Adrenal gland (tissue), 12 donors: Measurements from ENCODE around the gene DMD. TPM values are rescaled to one million over a fixed set of nuclear protein-coding genes. Genes with fewer than 3 reads are reported as not detected.

ENCODE experiments used
- DNase-seq, 7 donors: peaks; one replicate each; pipeline ENCODE4 v3.0.0-alpha.2; 2019 to 2020
- H3K27ac ChIP-seq, 5 donors: fragments of 200-600 bp; sonication (generic) in 4 of 5; 1 replicate in 3 of 5; 2 replicates in 2 of 5; pipeline versions ENCODE4 v1.5.1 to v1.8.0; 2016 to 2020; ENCODE audit warnings: mild to moderate bottlenecking in 1 of 5
- H3K27me3 ChIP-seq: fragments of 200-600 bp; 2 replicates; pipeline ENCODE4 v1.8.0; 2021
- H3K36me3 ChIP-seq, 2 donors: fragments of 200-600 bp; replicated peaks in 1 of 2; 1 replicate in 1 of 2; 2 replicates in 1 of 2; pipeline versions ENCODE4 v1.5.1 to v1.8.0; 2018 to 2022
- H3K4me1 ChIP-seq, 2 donors: fragments of 200-600 bp; replicated peaks in 1 of 2; 1 replicate in 1 of 2; 2 replicates in 1 of 2; pipeline versions ENCODE4 v1.5.1 to v1.8.0; 2018 to 2021
- H3K4me3 ChIP-seq, 4 donors: fragments of 200-600 bp; sonication (generic) in 3 of 4; one replicate each; pipeline ENCODE4 v1.5.1; 2016 to 2018
- H3K9me3 ChIP-seq, 3 donors: fragments of 200-600 bp; sonication (generic) in 1 of 3; replicated peaks in 1 of 3; 1 replicate in 2 of 3; 2 replicates in 1 of 3; pipeline versions ENCODE4 v1.5.1 to v1.8.0; 2016 to 2021
- POLR2A ChIP-seq, 2 donors: fragments of 450-650 bp; IDR thresholded peaks; one replicate each; pipeline ENCODE4 v1.6.1; 2017; ENCODE audit warnings: antibody characterized with exemption in 2 of 2, mild to moderate bottlenecking in 2 of 2, moderate library complexity in 1 of 2
- WGBS, 4 donors: extraction: QIAGEN DNeasy Blood & Tissue Kit in 2 of 4; methylation state at CpG; one replicate each; pipeline versions ENCODE4 v1.1.5 to v1.1.7; 2013 to 2017; 5-methylcytosine and 5-hydroxymethylcytosine counted together
- intact Hi-C, 2 donors: fragments of 100-400 bp; cut with DNase I; formaldehyde crosslinking; loops; one replicate each; pipeline versions ENCODE4 v1.14.1 to v1.15.0; 2022 to 2023
- polyA plus RNA-seq, 3 donors: library from polyadenylated mRNA; stranded (reverse); fragments of 200-250 nt in 2 of 3; fragments of 350-450 nt in 1 of 3; fragmentation: Illumina TruSeq in 1 of 3; extraction: RNeasy Lipid Tissue Mini Kit (QIAGEN cat#74804) in 1 of 3; gene quantifications; one replicate each; pipeline ENCODE4 v1.2.3, GENCODE V29; 2013 to 2014
- total RNA-seq, 9 donors: library from RNA; depleted of rRNA in 4 of 9; stranded (reverse); fragments of >200 nt in 4 of 9; fragments of 120-200 nt in 1 of 9; fragmentation: NEBNext Ultra II Directional in 1 of 9; extraction: Animal tissue kit (Norgen Biotek cat#: 25700) in 1 of 9; gene quantifications; one replicate each; pipeline versions ENCODE4 v1.1.0 to v1.2.4, GENCODE V29; 2013 to 2023
- TF ChIP-seq, protein P1 (sequence below), 6 experiments: fragments of 450-650 bp in 4 of 6; fragments of 200-600 bp in 2 of 6; sonication (generic) in 1 of 6; IDR thresholded peaks; 1 replicate in 5 of 6; 2 replicates in 1 of 6; pipeline versions ENCODE4 v1.5.1 to v1.8.0; 2016 to 2021; ENCODE audit warnings: antibody characterized with exemption in 6 of 6, mild to moderate bottlenecking in 2 of 6, moderate library complexity in 1 of 6
- donor health status: healthy with polysubstance abuse.
- donor health status: Bipolar disorder and iron deficiency.
- donor health status: DM: yes; HTN: yes; CAD: no.
- donor health status: DM: no; HTN: no; CAD: no.
- donor health status: DM: no; HTN: no; CAD: no.
- donor health status: DM: yes; HTN: yes; CAD: no.

The DMD gene
- total and polyA plus RNA-seq, 12 donors, result 14.6 to 89.7 (median 36.2) TPM

DNA sequence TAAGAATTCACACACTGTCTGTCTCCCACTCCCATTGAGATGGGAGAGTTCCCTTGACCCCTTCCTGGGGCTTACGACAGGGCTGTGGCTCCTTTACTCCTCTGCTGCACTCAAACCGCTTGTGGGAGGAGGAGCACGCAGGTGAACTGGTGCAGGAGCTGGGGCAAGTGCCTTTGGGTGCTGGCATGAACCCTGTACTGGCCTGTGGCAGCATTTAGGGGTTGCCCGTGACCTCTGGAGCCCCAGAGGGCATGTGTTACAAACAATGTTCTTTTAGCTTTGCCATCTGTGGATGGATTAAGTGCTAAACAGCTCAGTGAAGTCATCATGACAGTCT, 2117.7 kb downstream of the DMD start:
- no peak for DNase-seq
- H3K27ac ChIP-seq, result no peak overlapping the region
- H3K36me3 ChIP-seq, result no peaks in the 10 kb centered on the region
- peaks cover 9% of the 10 kb centered on the region for H3K27me3 ChIP-seq
- WGBS, 4 donors, result 54 to 98% (median 68%) methylated on average over 4 of the region's 4 CpGs; no CpG with 5 or more reads in 1 of the 4 donors
- H3K4me3 ChIP-seq, result no peak overlapping the region
- intact Hi-C loops, result no loop called here
- no peaks in the 10 kb centered on the region for H3K9me3 ChIP-seq
- TF ChIP-seq, protein P1, sequence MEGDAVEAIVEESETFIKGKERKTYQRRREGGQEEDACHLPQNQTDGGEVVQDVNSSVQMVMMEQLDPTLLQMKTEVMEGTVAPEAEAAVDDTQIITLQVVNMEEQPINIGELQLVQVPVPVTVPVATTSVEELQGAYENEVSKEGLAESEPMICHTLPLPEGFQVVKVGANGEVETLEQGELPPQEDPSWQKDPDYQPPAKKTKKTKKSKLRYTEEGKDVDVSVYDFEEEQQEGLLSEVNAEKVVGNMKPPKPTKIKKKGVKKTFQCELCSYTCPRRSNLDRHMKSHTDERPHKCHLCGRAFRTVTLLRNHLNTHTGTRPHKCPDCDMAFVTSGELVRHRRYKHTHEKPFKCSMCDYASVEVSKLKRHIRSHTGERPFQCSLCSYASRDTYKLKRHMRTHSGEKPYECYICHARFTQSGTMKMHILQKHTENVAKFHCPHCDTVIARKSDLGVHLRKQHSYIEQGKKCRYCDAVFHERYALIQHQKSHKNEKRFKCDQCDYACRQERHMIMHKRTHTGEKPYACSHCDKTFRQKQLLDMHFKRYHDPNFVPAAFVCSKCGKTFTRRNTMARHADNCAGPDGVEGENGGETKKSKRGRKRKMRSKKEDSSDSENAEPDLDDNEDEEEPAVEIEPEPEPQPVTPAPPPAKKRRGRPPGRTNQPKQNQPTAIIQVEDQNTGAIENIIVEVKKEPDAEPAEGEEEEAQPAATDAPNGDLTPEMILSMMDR (IDR thresholded peaks at IDR 0.05), result no peak
- TF ChIP-seq POLR2A (IDR thresholded peaks at IDR 0.05), result no peak
- H3K4me1 ChIP-seq, result no peaks in the 10 kb centered on the region

DNA sequence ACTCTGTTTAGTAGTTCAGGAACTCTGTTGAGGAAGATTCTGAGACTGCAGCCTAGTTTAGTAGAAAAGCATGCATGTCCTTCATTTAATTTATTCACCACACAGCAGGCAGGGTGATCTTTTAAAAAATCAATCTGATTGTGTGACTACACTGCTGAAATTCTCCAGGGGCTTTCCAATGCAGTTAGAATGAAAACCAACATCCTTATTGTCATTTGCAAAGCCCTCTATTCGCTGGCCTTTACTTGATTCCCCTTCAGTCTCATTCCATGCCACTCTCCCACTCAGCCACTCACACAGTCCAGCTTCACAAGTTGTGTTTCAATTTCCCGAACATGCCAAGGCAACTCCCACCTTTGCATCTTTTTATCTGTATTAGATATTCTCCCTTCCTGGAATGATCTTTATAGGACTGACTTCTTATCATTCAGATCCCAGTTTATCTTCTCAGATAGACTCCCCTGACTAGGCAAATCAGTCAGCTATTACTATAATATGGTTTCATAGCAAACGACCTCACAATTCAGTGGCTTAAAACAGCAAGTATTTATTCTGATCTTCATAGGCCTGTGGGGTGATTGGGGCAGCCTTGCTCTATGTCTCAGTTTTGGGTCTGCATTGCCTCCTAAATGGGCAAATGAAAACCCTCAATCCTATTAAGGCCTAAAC, 2118.2 kb downstream of the DMD start:
- Histone ChIP-seq H3K9me3 (no peaks in the 10 kb centered on the region), H3K36me3 (no peaks in the 10 kb centered on the region), H3K27me3 (peaks cover 9% of the 10 kb centered on the region), H3K4me1 (no peaks in the 10 kb centered on the region), H3K4me3 (no peak overlapping the region), H3K27ac (no peak overlapping the region)
- no peak for TF ChIP-seq POLR2A (IDR thresholded peaks at IDR 0.05)
- TF ChIP-seq, protein P1 (IDR thresholded peaks at IDR 0.05), result no peak
- intact Hi-C loops, result no loop called here
- DNase-seq, result no peak
- WGBS, 4 donors, result 57 to 66% (median 62%) methylated on average over 3 of the region's 3 CpGs

DNA sequence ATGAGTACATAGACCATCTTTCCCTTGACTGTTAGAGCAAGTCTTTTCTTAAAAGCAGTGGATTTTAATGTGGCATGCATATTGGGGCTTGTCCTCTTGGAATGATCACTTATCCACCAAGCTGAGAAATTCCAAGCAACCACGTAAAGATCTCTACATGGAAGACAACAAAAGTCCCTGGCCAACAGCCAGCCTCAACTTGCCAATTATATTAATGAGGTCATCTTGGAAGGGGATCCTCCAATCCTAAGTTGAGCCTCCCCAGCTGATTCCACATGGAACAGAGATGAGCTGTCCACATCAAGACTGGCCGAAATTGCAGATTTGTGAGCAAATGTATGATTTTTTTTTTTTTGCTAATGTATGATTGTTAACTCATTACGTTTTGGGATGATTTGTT, 2118.9 kb downstream of the DMD start:
- intact Hi-C loops, result no loop called here
- H3K36me3 ChIP-seq, result no peaks in the 10 kb centered on the region
- TF ChIP-seq, protein P1 (IDR thresholded peaks at IDR 0.05), result no peak
- TF ChIP-seq POLR2A (IDR thresholded peaks at IDR 0.05), result no peak
- 43 to 63% (median 55%) methylated on average over 3 of the region's 3 CpGs for WGBS, 4 donors
- H3K9me3 ChIP-seq, result no peaks in the 10 kb centered on the region
- no peaks in the 10 kb centered on the region for H3K4me1 ChIP-seq
- H3K27me3 ChIP-seq, result peaks cover 9% of the 10 kb centered on the region
- H3K27ac ChIP-seq, result no peak overlapping the region
- no peak for DNase-seq
- H3K4me3 ChIP-seq, result no peak overlapping the region

DNA sequence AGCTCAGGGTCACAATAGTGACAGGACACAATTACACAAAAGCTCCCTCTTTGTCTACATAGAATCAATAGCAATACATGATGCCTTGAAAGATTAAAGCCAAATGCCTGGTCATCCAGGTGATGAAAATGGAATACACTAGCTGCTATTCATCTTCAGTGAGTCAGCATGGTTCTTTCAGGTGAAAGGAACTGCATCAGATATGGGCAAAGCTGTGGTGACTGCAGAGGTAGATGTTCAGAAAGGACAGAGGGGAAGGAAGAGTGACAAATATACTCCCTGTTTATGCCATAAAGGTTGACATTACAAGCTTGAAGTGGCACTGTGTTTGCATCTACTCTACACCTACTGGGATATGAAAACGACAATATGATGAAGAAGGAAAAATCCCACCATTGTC, 2119.5 kb downstream of the DMD start:
- WGBS, 4 donors, result 57 to 85% (median 66%) methylated on average over 1 of the region's 1 CpG
- Histone ChIP-seq H3K4me1 (no peaks in the 10 kb centered on the region), H3K36me3 (no peaks in the 10 kb centered on the region), H3K27ac (no peak overlapping the region), H3K4me3 (no peak overlapping the region), H3K27me3 (peaks cover 9% of the 10 kb centered on the region), H3K9me3 (no peaks in the 10 kb centered on the region)
- intact Hi-C loops, result no loop called here
- no peak for TF ChIP-seq POLR2A (IDR thresholded peaks at IDR 0.05)
- TF ChIP-seq, protein P1 (IDR thresholded peaks at IDR 0.05), result no peak
- DNase-seq, result no peak
